Activated T-cell treated with anti-CD3 and anti-CD28 coated beads, Interleukin-2, amount 50 U/mL, for 4 hours (primary cell): ENCODE results near the gene MUC4. TPM values are rescaled to one million over a fixed set of nuclear protein-coding genes. Genes with fewer than 3 reads are reported as not detected.
"Not testable (repeated sequence)": the region's sequence is repeated elsewhere in the genome, so short reads cannot be mapped to it uniquely, and the experiment has no call there.

ENCODE experiments used
- ATAC-seq, 2 donors: fragments of 200-7000 bp; cut with Tn5 transposase; one replicate each; pipeline ENCODE4 v1.10.0; 2021
- DNase-seq: peaks from one replicate; pipeline ENCODE4 v3.0.0-alpha.2; 2020
- H3K27me3 Mint-ChIP-seq: one replicate; pipeline ENCODE4 v1.8.0; 2021; ENCODE audit warnings: low read depth, mixed read lengths
- H3K36me3 Mint-ChIP-seq: one replicate; pipeline ENCODE4 v1.8.0; 2022; ENCODE audit warnings: mixed read lengths; ENCODE audit not compliant: insufficient read depth
- H3K4me1 Mint-ChIP-seq: one replicate; pipeline ENCODE4 v1.8.0; 2021; ENCODE audit warnings: low read depth, mixed read lengths
- H3K4me3 Mint-ChIP-seq: one replicate; pipeline ENCODE4 v1.8.0; 2021; ENCODE audit warnings: mild to moderate bottlenecking, moderate library complexity, mixed read lengths
- H3K9me3 Mint-ChIP-seq: one replicate; pipeline ENCODE4 v1.8.0; 2021; ENCODE audit warnings: mixed read lengths
- total RNA-seq, 3 donors: library from RNA; stranded (reverse); gene quantifications; one replicate each; pipeline ENCODE4 v1.2.1, GENCODE V29; 2021

Gene MUC4
- total RNA-seq, 3 donors from 2014 or later = 0.08 to 0.24 (median 0.13) TPM

DNA sequence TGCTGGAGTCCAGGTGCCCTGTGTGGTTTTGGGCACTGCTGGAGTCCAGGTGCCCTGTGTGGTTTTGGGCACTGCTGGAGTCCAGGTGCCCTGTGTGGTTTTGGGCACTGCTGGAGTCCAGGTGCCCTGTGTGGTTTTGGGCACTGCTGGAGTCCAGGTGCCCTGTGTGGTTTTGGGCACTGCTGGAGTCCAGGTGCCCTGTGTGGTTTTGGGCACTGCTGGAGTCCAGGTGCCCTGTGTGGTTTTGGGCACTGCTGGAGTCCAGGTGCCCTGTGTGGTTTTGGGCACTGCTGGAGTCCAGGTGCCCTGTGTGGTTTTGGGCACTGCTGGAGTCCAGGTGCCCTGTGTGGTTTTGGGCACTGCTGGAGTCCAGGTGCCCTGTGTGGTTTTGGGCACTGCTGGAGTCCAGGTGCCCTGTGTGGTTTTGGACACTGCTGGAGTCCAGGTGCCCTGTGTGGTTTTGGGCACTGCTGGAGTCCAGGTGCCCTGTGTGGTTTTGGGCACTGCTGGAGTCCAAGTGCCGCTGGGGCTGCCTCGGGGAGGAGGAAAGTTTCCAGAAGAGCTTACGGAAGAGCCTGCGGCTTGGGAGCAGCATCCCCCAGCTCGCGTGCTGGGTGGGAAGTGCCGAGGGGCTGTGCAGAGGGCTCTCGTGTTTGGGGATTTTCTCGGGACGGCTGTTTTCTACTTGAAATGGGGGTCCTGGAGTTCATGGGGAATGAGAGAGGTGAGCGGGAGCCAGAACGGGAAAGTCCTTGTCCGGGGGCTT, 12.9 kb upstream of the MUC4 start:
- H3K9me3 Mint-ChIP-seq, DNase-seq, H3K36me3 Mint-ChIP-seq, H3K27me3 Mint-ChIP-seq, H3K4me1 Mint-ChIP-seq, H3K4me3 Mint-ChIP-seq, ATAC-seq: not testable (repeated sequence)

GRCh38 chr3:195823999-195824398, 12.3 kb upstream of the MUC4 start:
- H3K9me3 Mint-ChIP-seq = no peaks in the 10 kb centered on the region
- H3K27me3 Mint-ChIP-seq = peaks cover 7% of the 10 kb centered on the region
- no peak overlapping the region for H3K4me3 Mint-ChIP-seq
- H3K36me3 Mint-ChIP-seq = no peaks in the 10 kb centered on the region
- ATAC-seq = no peak
- no peaks in the 10 kb centered on the region for H3K4me1 Mint-ChIP-seq
- DNase-seq = no peak

DNA sequence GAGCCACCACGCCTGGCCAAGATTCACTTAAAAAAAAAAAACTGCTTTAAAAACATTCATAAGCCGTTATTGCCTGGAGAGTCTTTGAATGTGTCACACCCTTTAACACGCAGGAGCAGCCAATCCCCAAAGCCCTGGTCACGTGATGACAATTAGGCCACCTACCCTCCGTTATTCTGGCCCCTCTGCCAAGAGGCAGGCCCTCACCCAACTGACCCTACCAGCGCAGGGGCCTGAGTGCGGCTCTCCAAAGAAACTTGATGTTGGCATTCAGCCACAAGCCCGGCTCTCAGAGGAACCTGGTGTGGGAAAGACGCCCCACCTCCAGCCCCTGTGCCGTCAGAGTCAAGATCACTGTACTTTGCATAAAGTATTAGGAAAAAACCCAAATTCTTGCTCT, 11.6 kb upstream of the MUC4 start:
- ATAC-seq (no peak), DNase-seq (no peak)
- Mint-ChIP-seq H3K36me3 (no peaks in the 10 kb centered on the region), H3K4me1 (no peaks in the 10 kb centered on the region), H3K4me3 (no peak overlapping the region), H3K9me3 (no peaks in the 10 kb centered on the region), H3K27me3 (peaks cover 7% of the 10 kb centered on the region)

GRCh38 chr3:195822131-195822696, 10.5 kb upstream of the MUC4 start:
- DNase-seq = no peak
- no peak for ATAC-seq
- Mint-ChIP-seq H3K4me3 (no peak overlapping the region), H3K27me3 (peaks cover 7% of the 10 kb centered on the region), H3K9me3 (no peaks in the 10 kb centered on the region), H3K4me1 (no peaks in the 10 kb centered on the region), H3K36me3 (no peaks in the 10 kb centered on the region)

- Mint-ChIP-seq H3K4me1 (no peaks in the 10 kb centered on the region), H3K4me3 (no peak overlapping the region), H3K36me3 (no peaks in the 10 kb centered on the region), H3K27me3 (peaks cover 7% of the 10 kb centered on the region), H3K9me3 (no peaks in the 10 kb centered on the region)
- no peak for ATAC-seq
- DNase-seq = no peak
Measured at GRCh38 chr3:195821403-195822130, 9.8 kb upstream of the MUC4 start.

GRCh38 chr3:195820901-195821300, 9.2 kb upstream of the MUC4 start:
- no peaks in the 10 kb centered on the region for H3K4me1 Mint-ChIP-seq
- H3K4me3 Mint-ChIP-seq = no peak overlapping the region
- DNase-seq (no peak), ATAC-seq (no peak)
- H3K27me3 Mint-ChIP-seq = peaks cover 7% of the 10 kb centered on the region
- H3K36me3 Mint-ChIP-seq = no peaks in the 10 kb centered on the region
- no peaks in the 10 kb centered on the region for H3K9me3 Mint-ChIP-seq

- Mint-ChIP-seq H3K4me1 (no peaks in the 10 kb centered on the region), H3K27me3 (peaks cover 7% of the 10 kb centered on the region), H3K4me3 (no peak overlapping the region), H3K9me3 (no peaks in the 10 kb centered on the region), H3K36me3 (no peaks in the 10 kb centered on the region)
- DNase-seq (no peak), ATAC-seq (no peak)
Measured at GRCh38 chr3:195820186-195820585, 8.5 kb upstream of the MUC4 start.

DNA sequence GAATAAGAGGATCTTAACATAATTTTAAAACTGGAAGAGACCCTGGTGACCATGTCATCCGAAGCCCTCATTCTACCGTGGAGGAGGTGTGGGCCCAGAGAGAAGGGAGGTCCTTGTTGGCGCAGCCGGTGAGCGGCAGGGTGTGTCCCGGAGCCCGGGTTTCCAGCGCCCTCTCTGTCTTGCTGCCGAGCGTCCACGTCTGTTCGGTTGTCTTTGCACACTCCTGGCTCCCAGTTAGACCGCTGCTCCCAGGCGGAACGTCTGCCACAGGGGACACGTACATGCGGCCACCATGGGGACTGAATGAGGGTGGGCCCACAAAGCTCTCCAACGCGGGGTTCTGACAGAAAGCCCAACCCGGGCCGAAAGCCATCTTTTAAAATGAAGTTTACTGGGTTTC, 6.6 kb upstream of the MUC4 start:
- no peaks in the 10 kb centered on the region for H3K4me1 Mint-ChIP-seq
- no peak overlapping the region for H3K4me3 Mint-ChIP-seq
- ATAC-seq (no peak), DNase-seq (no peak)
- H3K9me3 Mint-ChIP-seq = no peaks in the 10 kb centered on the region
- H3K36me3 Mint-ChIP-seq = no peaks in the 10 kb centered on the region
- H3K27me3 Mint-ChIP-seq = peaks cover 3% of the 10 kb centered on the region

DNA sequence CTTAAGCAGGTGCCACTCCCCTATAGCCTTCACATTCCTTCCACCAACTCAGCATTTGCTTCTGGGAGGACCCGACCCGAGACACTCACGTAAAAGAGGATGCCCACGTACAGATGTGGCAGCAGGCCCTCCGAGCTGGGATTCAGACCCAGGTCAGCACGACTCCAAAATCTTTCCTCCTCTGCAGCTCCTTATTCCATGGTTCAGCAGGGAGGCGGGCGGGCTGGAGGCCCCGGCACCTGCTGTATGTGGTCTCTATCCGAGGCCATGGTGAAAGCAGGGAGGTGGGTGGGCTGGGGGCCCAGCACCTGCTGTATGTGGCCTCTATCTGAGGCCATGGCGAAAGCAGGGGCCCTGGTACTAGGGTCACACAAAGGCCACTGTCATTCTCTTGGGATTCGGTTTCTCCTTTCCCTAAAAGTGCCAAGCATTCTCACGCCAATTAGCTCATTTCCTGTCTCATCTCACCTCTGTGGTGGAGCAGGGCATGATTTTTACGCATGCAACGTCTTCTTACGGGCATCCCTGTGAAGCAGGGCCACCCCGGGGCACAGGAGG, 5.9 kb upstream of the MUC4 start:
- ATAC-seq (no peak), DNase-seq (no peak)
- Mint-ChIP-seq H3K4me3 (no peak overlapping the region), H3K36me3 (no peaks in the 10 kb centered on the region), H3K4me1 (no peaks in the 10 kb centered on the region), H3K9me3 (no peaks in the 10 kb centered on the region), H3K27me3 (peaks cover 3% of the 10 kb centered on the region)

DNA sequence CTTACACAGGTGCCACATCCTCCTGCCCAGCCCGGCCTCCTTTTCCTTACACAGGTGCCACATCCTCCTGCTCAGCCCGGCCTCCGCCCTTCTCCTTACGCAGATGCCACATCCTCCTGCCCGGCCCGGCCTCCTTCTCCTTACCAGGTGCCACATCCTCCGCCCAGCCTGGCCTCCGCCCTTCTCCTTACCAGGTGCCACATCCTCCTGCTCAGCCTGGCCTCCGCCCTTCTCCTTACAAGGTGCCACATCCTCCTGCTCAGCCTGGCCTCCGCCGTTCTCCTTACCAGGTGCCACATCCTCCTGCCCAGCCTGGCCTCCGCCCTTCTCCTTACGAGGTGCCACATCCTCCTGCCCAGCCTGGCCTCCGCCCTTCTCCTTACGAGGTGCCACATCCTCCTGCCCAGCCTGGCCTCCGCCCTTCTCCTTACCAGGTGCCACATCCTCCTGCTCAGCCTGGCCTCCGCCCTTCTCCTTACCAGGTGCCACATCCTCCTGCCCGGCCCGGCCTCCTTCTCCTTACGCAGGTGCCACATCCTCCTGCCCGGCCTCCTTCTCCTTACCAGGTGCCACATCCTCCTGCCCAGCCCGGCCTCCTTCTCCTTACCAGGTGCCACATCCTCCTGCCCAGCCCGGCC, 4.7 kb upstream of the MUC4 start:
- not testable (repeated sequence) for H3K4me1 Mint-ChIP-seq, ATAC-seq, H3K27me3 Mint-ChIP-seq, H3K36me3 Mint-ChIP-seq, H3K9me3 Mint-ChIP-seq, DNase-seq, H3K4me3 Mint-ChIP-seq

- Mint-ChIP-seq H3K4me3 (no peak overlapping the region), H3K36me3 (no peaks in the 10 kb centered on the region), H3K27me3 (peaks cover 2% of the 10 kb centered on the region), H3K4me1 (no peaks in the 10 kb centered on the region), H3K9me3 (no peaks in the 10 kb centered on the region)
- ATAC-seq (no peak), DNase-seq (no peak)
Measured at GRCh38 chr3:195815169-195815771, 3.5 kb upstream of the MUC4 start.

- Mint-ChIP-seq H3K36me3 (no peaks in the 10 kb centered on the region), H3K4me1 (no peaks in the 10 kb centered on the region), H3K27me3 (peaks cover 2% of the 10 kb centered on the region), H3K9me3 (no peaks in the 10 kb centered on the region), H3K4me3 (no peak overlapping the region)
- no peak for ATAC-seq
- no peak for DNase-seq
Measured at GRCh38 chr3:195813916-195814640, 2.3 kb upstream of the MUC4 start.

DNA sequence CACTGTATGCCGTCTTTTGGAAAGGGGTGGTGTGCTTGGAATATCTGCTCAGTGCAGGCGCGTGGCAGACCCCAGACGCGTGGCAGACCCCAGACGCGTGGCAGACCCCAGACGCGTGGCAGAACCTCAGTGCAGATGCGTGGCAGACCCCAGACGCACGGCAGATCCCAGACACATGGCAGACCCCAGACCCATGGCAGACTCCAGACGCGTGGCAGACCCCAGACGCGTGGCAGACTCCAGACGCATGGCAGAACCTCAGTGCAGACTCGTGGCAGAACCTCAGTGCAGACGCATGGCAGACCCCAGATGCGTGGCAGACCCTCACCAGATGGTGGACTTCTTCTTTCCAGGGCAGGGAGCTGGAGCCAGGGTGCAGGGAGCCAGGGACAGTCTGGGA, 637 bp upstream of the MUC4 start:
- Mint-ChIP-seq H3K36me3 (no peaks in the 10 kb centered on the region), H3K27me3 (peaks cover 2% of the 10 kb centered on the region), H3K4me3 (no peak overlapping the region), H3K9me3 (no peaks in the 10 kb centered on the region), H3K4me1 (no peaks in the 10 kb centered on the region)
- no peak for ATAC-seq
- DNase-seq = no peak
